SU-DHL-6 (cell line): Measurements from ENCODE around the gene PCBP1.
A peak's percentile ranks its signal among the peaks of the same experiment; 100 is the strongest.
"Not testable (repeated sequence)": the region's sequence is repeated elsewhere in the genome, so short reads cannot be mapped to it uniquely, and the experiment has no call there.

Experiments used
- H2AFZ ChIP-seq: fragments of 200-600 bp; sonication (generic); 2 replicates; pipeline ENCODE4 v1.6.1; 2014; ENCODE audit warnings: low read depth, mild to moderate bottlenecking, moderate library complexity, mixed read lengths, antibody characterized with exemption, low read length; ENCODE audit not compliant: severe bottlenecking
- H3F3A ChIP-seq: fragments of 200-600 bp; shearing (Covaris generic); 2 replicates; pipeline ENCODE4 v1.6.0; 2016; ENCODE audit warnings: antibody characterized with exemption, mild to moderate bottlenecking; ENCODE audit not compliant: insufficient read depth
- H3K27ac ChIP-seq: fragments of 200-600 bp; sonication (generic); 2 replicates; pipeline ENCODE4 v1.5.1; 2016; ENCODE audit warnings: low read depth, mild to moderate bottlenecking, low read length, moderate library complexity, mixed read lengths
- H3K27me3 ChIP-seq: fragments of 200-600 bp; sonication (generic), shearing (Covaris generic); 2 replicates; pipeline ENCODE4 v1.6.0; 2014; ENCODE audit warnings: mild to moderate bottlenecking, low read length
- H3K36me3 ChIP-seq: fragments of 200-600 bp; sonication (generic); 2 replicates; pipeline ENCODE4 v1.6.1; 2014; ENCODE audit warnings: mild to moderate bottlenecking, low read length, mixed read lengths
- H3K4me2 ChIP-seq: fragments of 300-600, 200-600 bp; shearing (Covaris generic), sonication (generic); 2 replicates; pipeline ENCODE4 v1.6.0; 2014; ENCODE audit warnings: low read length, low read depth, mild to moderate bottlenecking; ENCODE audit not compliant: poor library complexity, severe bottlenecking
- H3K4me3 ChIP-seq: fragments of 200-600 bp; sonication (generic); 2 replicates; pipeline ENCODE4 v1.5.1; 2014; ENCODE audit warnings: antibody characterized with exemption, low read length, mild to moderate bottlenecking, mixed read lengths; ENCODE audit not compliant: insufficient read depth, poor library complexity, severe bottlenecking
- H3K79me2 ChIP-seq: fragments of 200-600 bp; sonication (generic); 2 replicates; pipeline ENCODE4 v1.6.1; 2014; ENCODE audit warnings: mild to moderate bottlenecking, low read length, moderate library complexity; ENCODE audit not compliant: insufficient read depth
- H3K9ac ChIP-seq: fragments of 200-600 bp; sonication (generic); 2 replicates; pipeline ENCODE4 v1.7.0; 2014; ENCODE audit warnings: mild to moderate bottlenecking, low read length
- H3K9me2 ChIP-seq: fragments of 200-600 bp; sonication (generic); replicated peaks from 2 replicates; pipeline ENCODE4 v1.6.1; 2014; ENCODE audit warnings: low read length; ENCODE audit not compliant: insufficient read depth
- H3K9me3 ChIP-seq: fragments of 200-600 bp; sonication (generic); 2 replicates; pipeline ENCODE4 v1.6.1; 2014; ENCODE audit warnings: low read length, mixed read lengths; ENCODE audit not compliant: insufficient read depth
- H4K20me1 ChIP-seq: fragments of 200-600 bp; sonication (generic); 2 replicates; pipeline ENCODE4 v1.6.1; 2014; ENCODE audit warnings: low read depth, mild to moderate bottlenecking, antibody characterized with exemption, low read length, moderate library complexity, mixed read lengths
- EZH2phosphoT487 ChIP-seq: fragments of 200-600 bp; sonication (generic), shearing (Covaris generic); conservative IDR thresholded peaks from 2 replicates; pipeline ENCODE4 v1.6.1; 2018; ENCODE audit warnings: mild to moderate bottlenecking, antibody characterized with exemption, low read length, moderate library complexity, mixed read lengths
- TF ChIP-seq, protein P1 (sequence below): fragments of 200-600 bp; sonication (generic); IDR thresholded peaks from one replicate; pipeline ENCODE4 v1.5.1; 2017; ENCODE audit warnings: antibody characterized with exemption, mild to moderate bottlenecking, low read length, moderate library complexity; ENCODE audit not compliant: insufficient read depth, poor library complexity, severe bottlenecking

The PCBP1 gene

DNA sequence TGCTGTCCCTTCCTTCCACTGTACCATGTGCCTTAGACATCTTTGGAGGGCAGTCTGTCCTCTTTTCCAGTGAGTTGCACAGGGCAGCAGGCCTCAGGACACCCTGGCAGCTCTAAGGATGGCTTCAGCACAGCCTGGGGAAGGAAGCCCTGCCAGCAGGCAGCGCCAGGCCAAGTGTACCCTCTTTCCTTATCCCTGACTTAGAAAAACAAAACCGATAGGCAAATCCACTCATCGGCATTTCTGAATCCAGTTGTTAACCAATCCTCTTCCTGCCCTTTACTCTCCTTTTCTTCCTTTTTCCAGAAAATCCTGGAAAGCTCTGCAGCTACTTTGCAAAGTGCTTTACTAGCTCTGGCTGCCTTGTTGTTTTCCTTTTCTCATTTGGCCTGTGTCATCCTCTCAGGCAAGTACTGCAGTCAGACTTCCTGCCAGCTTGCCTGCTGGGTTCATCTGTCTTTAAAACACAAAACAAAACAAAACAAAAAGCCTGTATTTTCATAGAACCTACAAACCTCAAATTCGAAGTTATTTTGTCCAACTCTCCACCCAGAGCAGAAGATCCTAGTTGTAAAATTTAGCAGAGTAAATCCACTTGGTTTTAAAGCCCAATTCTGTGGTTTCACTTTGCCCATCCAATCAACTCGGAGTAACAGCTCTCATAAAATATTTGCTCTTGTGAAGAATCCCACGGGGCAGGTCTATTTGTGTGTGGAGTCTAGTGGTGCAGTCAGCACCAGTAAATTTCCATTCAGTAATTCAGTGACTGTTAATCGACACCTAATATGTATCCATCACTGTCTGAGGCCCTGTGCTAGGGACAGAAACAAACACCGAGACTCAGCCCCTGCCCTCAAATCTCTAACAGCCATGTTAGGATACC, 45.2 kb downstream of the PCBP1 start:
- Histone ChIP-seq H3K27ac (peak overlapping the region; percentile 74), H2AFZ (peak overlapping the region; percentile 80), H4K20me1 (no peaks in the 10 kb centered on the region), H3F3A (peaks cover 22% of the 10 kb centered on the region), H3K9me2 (no peaks in the 10 kb centered on the region), H3K79me2 (no peaks in the 10 kb centered on the region), H3K4me2 (peak overlapping the region; percentile 85), H3K4me3 (peak overlapping the region; percentile 49), H3K27me3 (no peaks in the 10 kb centered on the region), H3K36me3 (no peaks in the 10 kb centered on the region), H3K9me3 (no peaks in the 10 kb centered on the region), H3K9ac (peak overlapping the region; percentile 66)
- TF ChIP-seq, protein P1, sequence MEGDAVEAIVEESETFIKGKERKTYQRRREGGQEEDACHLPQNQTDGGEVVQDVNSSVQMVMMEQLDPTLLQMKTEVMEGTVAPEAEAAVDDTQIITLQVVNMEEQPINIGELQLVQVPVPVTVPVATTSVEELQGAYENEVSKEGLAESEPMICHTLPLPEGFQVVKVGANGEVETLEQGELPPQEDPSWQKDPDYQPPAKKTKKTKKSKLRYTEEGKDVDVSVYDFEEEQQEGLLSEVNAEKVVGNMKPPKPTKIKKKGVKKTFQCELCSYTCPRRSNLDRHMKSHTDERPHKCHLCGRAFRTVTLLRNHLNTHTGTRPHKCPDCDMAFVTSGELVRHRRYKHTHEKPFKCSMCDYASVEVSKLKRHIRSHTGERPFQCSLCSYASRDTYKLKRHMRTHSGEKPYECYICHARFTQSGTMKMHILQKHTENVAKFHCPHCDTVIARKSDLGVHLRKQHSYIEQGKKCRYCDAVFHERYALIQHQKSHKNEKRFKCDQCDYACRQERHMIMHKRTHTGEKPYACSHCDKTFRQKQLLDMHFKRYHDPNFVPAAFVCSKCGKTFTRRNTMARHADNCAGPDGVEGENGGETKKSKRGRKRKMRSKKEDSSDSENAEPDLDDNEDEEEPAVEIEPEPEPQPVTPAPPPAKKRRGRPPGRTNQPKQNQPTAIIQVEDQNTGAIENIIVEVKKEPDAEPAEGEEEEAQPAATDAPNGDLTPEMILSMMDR, result no peak
- no peak for TF ChIP-seq EZH2phosphoT487

DNA sequence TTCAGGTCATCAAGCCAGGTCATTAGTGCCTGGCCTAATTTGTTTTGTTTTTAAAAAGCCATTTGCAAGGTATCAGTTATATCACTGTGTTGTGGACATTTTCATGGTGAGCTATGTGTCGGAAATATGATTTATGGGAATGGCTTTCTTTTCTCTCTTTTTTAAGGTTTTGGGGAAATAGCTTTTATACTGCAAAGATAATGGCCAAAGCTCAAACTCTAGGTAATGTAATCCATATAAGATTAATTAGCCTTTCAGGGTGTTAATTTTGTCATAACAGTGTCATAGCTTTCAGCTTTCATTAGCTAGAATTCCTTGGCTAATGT, 45.8 kb downstream of the PCBP1 start:
- Histone ChIP-seq H2AFZ (peak overlapping the region; percentile 80), H3K36me3 (no peaks in the 10 kb centered on the region), H3K9me2 (no peaks in the 10 kb centered on the region), H4K20me1 (no peaks in the 10 kb centered on the region), H3K9ac (peak overlapping the region; percentile 66), H3K79me2 (no peaks in the 10 kb centered on the region), H3K9me3 (no peaks in the 10 kb centered on the region), H3F3A (peaks cover 16% of the 10 kb centered on the region), H3K4me2 (peak overlapping the region; percentile 85), H3K4me3 (peak overlapping the region; percentile 49), H3K27ac (peak overlapping the region; percentile 74), H3K27me3 (no peaks in the 10 kb centered on the region)
- TF ChIP-seq EZH2phosphoT487, result no peak
- TF ChIP-seq, protein P1, result no peak

GRCh38 chr2:70133491-70134322, 46.4 kb downstream of the PCBP1 start:
- H3F3A ChIP-seq, result peaks cover 13% of the 10 kb centered on the region
- H3K9ac ChIP-seq, result peak overlapping the region; percentile 66
- no peaks in the 10 kb centered on the region for H3K9me3 ChIP-seq
- H3K36me3 ChIP-seq, result no peaks in the 10 kb centered on the region
- peak overlapping the region; percentile 74 for H3K27ac ChIP-seq
- no peaks in the 10 kb centered on the region for H3K27me3 ChIP-seq
- H2AFZ ChIP-seq, result peak overlapping the region; percentile 80
- TF ChIP-seq, protein P1, result no peak
- no peak for TF ChIP-seq EZH2phosphoT487
- H3K4me2 ChIP-seq, result peak overlapping the region; percentile 85
- no peaks in the 10 kb centered on the region for H3K9me2 ChIP-seq
- H3K79me2 ChIP-seq, result no peaks in the 10 kb centered on the region
- H3K4me3 ChIP-seq, result no peak overlapping the region
- no peaks in the 10 kb centered on the region for H4K20me1 ChIP-seq

DNA sequence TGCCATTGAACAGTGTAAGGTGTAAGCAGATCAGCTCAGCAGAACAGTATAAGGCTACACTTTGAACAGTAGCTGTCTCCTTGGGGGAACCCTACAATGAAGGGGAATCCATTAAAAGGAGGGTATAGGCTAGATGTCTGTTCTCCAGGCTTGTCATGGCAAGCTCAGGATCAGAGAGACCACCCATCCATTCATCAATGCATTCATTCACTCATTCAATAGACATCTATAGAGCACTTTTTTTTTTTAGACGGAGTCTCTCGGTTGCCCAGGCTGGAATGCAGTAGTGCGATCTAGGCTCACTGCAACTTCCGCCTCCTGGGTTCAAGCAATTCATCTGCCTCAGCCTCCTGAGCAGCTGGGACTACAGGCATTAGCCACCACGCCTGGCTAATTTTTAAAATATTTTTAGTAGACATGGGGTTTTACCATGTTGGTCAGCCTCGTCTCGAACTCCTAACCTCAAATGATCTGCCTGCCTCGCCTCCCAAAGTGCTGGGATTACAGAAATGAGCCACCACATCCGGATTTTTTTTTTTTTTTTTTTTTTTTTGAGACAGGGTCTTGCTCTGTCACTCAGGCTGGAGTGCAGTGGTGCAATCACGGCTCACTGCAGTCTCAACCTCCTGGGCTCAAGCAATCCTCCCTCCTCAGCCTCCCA, 47.2 kb downstream of the PCBP1 start:
- not testable (repeated sequence) for H3K4me2 ChIP-seq, H3K9me3 ChIP-seq, H3K79me2 ChIP-seq, H3K27ac ChIP-seq, H3K4me3 ChIP-seq, H3K9me2 ChIP-seq, H4K20me1 ChIP-seq, H3K9ac ChIP-seq, H3K36me3 ChIP-seq, H3K27me3 ChIP-seq
- peak overlapping the region; percentile 43 for H2AFZ ChIP-seq
- H3F3A ChIP-seq, result peaks cover 13% of the 10 kb centered on the region
